ENCODE results near the gene CGB1.

CGB1 gene

DNA sequence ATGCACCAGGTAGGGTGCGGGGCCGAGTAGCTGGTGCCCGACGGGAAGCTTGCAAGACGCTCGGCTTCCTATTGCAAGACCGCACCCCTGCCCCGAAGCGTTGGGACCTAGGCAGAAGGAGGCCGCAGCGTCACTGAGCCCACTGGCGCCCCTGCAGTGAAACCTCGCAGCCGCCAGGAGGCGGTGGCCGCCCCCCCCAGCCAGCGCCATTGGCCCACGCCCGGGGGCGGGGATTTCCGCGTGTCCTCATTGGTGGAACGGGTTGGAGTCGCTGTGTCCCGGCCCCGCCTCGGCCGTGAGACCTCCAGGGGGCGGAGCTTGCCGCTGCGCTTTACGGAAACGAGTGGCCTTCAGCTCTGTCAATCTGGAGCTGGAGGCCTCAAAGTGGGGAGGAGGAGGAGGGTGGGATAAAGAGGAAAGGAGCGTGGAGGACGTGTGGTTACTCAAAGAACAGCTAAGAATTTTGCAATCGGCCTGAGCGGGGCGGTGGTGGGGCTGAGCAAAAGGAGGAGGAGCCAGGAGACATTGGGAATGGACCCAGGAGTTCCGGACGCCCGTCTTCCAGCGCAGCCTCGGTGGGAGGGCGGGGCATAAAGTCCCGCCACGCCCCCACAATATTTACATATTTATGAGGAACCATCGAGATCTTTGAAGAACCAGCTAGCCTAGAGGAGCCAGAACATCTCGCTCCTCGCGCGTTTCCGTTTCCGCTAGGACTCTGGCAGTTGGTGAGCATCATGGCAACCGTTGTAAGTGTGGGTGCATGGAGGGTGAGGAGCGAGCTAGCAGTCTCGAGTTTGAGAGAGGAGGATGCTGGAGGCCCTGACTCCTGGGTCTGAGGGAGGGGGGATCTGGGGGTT is 43.3 kb downstream of the CGB1 start, which contains the start of the genes GYS1 and RUVBL2 (continued):
- TF ChIP-seq, protein P1, sequence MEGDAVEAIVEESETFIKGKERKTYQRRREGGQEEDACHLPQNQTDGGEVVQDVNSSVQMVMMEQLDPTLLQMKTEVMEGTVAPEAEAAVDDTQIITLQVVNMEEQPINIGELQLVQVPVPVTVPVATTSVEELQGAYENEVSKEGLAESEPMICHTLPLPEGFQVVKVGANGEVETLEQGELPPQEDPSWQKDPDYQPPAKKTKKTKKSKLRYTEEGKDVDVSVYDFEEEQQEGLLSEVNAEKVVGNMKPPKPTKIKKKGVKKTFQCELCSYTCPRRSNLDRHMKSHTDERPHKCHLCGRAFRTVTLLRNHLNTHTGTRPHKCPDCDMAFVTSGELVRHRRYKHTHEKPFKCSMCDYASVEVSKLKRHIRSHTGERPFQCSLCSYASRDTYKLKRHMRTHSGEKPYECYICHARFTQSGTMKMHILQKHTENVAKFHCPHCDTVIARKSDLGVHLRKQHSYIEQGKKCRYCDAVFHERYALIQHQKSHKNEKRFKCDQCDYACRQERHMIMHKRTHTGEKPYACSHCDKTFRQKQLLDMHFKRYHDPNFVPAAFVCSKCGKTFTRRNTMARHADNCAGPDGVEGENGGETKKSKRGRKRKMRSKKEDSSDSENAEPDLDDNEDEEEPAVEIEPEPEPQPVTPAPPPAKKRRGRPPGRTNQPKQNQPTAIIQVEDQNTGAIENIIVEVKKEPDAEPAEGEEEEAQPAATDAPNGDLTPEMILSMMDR (tag by site-specific recombination; IDR thresholded peaks at IDR 0.05): peak; percentile 100
- TF ChIP-seq ZNF473 (tag by site-specific recombination; IDR thresholded peaks at IDR 0.05): no peak
- peak; percentile 98 for TF ChIP-seq SP3 (tag by site-specific recombination; IDR thresholded peaks at IDR 0.05)
- TF ChIP-seq ZNF16 (tag by site-specific recombination; IDR thresholded peaks at IDR 0.05; ENCODE audit: low read depth): no peak
- TF ChIP-seq MYNN (tag by site-specific recombination; IDR thresholded peaks at IDR 0.05; ENCODE audit: borderline replicate concordance): no peak
- no peak for TF ChIP-seq ZBTB1 (tag by site-specific recombination; IDR thresholded peaks at IDR 0.05)
- TF ChIP-seq ZFP69B (tag by site-specific recombination; IDR thresholded peaks at IDR 0.05): no peak; the same call in 1 of the 2 replicates
- TF ChIP-seq, protein P2, sequence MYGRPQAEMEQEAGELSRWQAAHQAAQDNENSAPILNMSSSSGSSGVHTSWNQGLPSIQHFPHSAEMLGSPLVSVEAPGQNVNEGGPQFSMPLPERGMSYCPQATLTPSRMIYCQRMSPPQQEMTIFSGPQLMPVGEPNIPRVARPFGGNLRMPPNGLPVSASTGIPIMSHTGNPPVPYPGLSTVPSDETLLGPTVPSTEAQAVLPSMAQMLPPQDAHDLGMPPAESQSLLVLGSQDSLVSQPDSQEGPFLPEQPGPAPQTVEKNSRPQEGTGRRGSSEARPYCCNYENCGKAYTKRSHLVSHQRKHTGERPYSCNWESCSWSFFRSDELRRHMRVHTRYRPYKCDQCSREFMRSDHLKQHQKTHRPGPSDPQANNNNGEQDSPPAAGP (tag by site-specific recombination; IDR thresholded peaks at IDR 0.05): no peak
- no peak for TF ChIP-seq ZNF677 (tag by site-specific recombination; IDR thresholded peaks at IDR 0.05)
- TF ChIP-seq, protein P3, sequence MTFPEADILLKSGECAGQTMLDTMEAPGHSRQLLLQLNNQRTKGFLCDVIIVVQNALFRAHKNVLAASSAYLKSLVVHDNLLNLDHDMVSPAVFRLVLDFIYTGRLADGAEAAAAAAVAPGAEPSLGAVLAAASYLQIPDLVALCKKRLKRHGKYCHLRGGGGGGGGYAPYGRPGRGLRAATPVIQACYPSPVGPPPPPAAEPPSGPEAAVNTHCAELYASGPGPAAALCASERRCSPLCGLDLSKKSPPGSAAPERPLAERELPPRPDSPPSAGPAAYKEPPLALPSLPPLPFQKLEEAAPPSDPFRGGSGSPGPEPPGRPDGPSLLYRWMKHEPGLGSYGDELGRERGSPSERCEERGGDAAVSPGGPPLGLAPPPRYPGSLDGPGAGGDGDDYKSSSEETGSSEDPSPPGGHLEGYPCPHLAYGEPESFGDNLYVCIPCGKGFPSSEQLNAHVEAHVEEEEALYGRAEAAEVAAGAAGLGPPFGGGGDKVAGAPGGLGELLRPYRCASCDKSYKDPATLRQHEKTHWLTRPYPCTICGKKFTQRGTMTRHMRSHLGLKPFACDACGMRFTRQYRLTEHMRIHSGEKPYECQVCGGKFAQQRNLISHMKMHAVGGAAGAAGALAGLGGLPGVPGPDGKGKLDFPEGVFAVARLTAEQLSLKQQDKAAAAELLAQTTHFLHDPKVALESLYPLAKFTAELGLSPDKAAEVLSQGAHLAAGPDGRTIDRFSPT (tag by site-specific recombination; IDR thresholded peaks at IDR 0.05): no peak
- TF ChIP-seq ZNF37A (tag by site-specific recombination; IDR thresholded peaks at IDR 0.05): no peak
- peak; percentile 80 for TF ChIP-seq ZNF501 (tag by site-specific recombination; IDR thresholded peaks at IDR 0.05)
- TF ChIP-seq, protein P4, sequence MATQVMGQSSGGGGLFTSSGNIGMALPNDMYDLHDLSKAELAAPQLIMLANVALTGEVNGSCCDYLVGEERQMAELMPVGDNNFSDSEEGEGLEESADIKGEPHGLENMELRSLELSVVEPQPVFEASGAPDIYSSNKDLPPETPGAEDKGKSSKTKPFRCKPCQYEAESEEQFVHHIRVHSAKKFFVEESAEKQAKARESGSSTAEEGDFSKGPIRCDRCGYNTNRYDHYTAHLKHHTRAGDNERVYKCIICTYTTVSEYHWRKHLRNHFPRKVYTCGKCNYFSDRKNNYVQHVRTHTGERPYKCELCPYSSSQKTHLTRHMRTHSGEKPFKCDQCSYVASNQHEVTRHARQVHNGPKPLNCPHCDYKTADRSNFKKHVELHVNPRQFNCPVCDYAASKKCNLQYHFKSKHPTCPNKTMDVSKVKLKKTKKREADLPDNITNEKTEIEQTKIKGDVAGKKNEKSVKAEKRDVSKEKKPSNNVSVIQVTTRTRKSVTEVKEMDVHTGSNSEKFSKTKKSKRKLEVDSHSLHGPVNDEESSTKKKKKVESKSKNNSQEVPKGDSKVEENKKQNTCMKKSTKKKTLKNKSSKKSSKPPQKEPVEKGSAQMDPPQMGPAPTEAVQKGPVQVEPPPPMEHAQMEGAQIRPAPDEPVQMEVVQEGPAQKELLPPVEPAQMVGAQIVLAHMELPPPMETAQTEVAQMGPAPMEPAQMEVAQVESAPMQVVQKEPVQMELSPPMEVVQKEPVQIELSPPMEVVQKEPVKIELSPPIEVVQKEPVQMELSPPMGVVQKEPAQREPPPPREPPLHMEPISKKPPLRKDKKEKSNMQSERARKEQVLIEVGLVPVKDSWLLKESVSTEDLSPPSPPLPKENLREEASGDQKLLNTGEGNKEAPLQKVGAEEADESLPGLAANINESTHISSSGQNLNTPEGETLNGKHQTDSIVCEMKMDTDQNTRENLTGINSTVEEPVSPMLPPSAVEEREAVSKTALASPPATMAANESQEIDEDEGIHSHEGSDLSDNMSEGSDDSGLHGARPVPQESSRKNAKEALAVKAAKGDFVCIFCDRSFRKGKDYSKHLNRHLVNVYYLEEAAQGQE (tag by site-specific recombination; IDR thresholded peaks at IDR 0.05): no peak
- TF ChIP-seq, protein P5, sequence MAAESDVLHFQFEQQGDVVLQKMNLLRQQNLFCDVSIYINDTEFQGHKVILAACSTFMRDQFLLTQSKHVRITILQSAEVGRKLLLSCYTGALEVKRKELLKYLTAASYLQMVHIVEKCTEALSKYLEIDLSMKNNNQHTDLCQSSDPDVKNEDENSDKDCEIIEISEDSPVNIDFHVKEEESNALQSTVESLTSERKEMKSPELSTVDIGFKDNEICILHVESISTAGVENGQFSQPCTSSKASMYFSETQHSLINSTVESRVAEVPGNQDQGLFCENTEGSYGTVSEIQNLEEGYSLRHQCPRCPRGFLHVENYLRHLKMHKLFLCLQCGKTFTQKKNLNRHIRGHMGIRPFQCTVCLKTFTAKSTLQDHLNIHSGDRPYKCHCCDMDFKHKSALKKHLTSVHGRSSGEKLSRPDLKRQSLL (tag by site-specific recombination; IDR thresholded peaks at IDR 0.05): no peak
- TF ChIP-seq ZBTB48 (tag by site-specific recombination; IDR thresholded peaks at IDR 0.05): no peak
- TF ChIP-seq, protein P6, sequence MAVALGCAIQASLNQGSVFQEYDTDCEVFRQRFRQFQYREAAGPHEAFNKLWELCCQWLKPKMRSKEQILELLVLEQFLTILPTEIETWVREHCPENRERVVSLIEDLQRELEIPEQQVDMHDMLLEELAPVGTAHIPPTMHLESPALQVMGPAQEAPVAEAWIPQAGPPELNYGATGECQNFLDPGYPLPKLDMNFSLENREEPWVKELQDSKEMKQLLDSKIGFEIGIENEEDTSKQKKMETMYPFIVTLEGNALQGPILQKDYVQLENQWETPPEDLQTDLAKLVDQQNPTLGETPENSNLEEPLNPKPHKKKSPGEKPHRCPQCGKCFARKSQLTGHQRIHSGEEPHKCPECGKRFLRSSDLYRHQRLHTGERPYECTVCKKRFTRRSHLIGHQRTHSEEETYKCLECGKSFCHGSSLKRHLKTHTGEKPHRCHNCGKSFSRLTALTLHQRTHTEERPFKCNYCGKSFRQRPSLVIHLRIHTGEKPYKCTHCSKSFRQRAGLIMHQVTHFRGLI (tag by site-specific recombination; IDR thresholded peaks at IDR 0.05): peak; percentile 50; the same call in 1 of the 2 replicates
- no peak for TF ChIP-seq ZNF777 (tag by site-specific recombination; IDR thresholded peaks at IDR 0.05; ENCODE audit: borderline replicate concordance)
- peak; percentile 54; the same call in 1 of the 2 replicates for TF ChIP-seq SP7 (tag by site-specific recombination; IDR thresholded peaks at IDR 0.05)
- TF ChIP-seq, protein P7, sequence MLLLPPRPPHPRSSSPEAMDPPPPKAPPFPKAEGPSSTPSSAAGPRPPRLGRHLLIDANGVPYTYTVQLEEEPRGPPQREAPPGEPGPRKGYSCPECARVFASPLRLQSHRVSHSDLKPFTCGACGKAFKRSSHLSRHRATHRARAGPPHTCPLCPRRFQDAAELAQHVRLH (tag by site-specific recombination; IDR thresholded peaks at IDR 0.05): no peak
- TF ChIP-seq ZBTB20 (tag by site-specific recombination; IDR thresholded peaks at IDR 0.05): peak; percentile 93; the same call in 1 of the 2 replicates
- TF ChIP-seq ZNF514 (tag by site-specific recombination; IDR thresholded peaks at IDR 0.05): no peak
- no peak for TF ChIP-seq ZNF510 (tag by site-specific recombination; IDR thresholded peaks at IDR 0.05; ENCODE audit: insufficient replicate concordance)
- peak; percentile 58; the same call in 1 of the 2 replicates for TF ChIP-seq ZBTB17 (tag by site-specific recombination; IDR thresholded peaks at IDR 0.05)
- TF ChIP-seq ZNF830 (tag by site-specific recombination; IDR thresholded peaks at IDR 0.05; ENCODE audit: low read depth): no peak
- TF ChIP-seq KLF10 (tag by site-specific recombination; IDR thresholded peaks at IDR 0.05): peak; percentile 100
- peak; percentile 49; the same call in 1 of the 2 replicates for TF ChIP-seq ZFP37 (tag by site-specific recombination; IDR thresholded peaks at IDR 0.05)
- TF ChIP-seq ZNF530 (tag by site-specific recombination; IDR thresholded peaks at IDR 0.05; ENCODE audit: low read depth): no peak
- TF ChIP-seq ZBTB8A (tag by site-specific recombination; IDR thresholded peaks at IDR 0.05): peak; percentile 55; the same call in 1 of the 2 replicates
